HuH-7 (cell line): ENCODE results near the gene SCTR.
A peak's percentile ranks its signal among the peaks of the same experiment; 100 is the strongest.

ENCODE experiments used
- DNase-seq: peaks from one replicate; pipeline ENCODE4 v3.0.0; 2011; ENCODE audit warnings: low spot score

SCTR gene

DNA sequence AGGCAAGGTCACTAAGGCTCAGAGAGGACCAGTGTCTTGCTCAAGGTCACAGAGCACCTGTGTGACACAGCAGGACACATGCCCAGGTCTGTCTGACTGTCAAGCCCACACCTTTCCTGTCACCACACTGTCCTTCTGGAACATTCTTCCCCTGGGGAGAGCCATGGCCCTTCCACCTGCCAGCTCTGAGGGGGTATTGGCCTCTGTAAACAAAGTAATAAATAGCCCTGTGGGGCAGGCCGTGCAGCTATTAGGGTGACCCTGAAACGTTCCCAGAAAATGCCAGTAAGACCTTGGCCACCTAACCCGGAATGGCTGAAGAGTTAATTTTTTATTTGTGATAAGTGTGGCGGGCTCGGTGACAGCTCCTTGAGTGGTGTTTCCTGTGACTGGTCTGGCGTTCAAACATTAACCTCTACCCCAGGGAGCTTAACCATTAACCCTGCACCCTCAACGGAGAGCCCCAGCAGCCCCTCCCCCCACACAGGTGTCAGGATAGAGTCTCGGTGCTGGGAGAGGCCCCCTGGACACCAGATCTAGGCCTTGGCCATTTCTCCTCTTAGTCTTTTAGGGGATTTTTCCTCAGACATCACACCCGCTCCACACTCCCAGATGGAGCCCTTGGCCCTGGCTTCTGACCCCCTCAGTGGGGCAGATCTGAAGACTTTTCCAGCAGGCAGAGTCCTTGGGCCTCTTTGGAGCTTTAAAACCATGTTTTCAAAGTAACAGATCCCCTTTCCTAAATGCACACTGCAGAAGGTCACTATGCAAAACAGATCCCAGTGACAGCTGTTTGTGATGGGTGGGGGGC is 36.6 kb downstream of the SCTR start:
- DNase-seq = peak; percentile 82

DNA sequence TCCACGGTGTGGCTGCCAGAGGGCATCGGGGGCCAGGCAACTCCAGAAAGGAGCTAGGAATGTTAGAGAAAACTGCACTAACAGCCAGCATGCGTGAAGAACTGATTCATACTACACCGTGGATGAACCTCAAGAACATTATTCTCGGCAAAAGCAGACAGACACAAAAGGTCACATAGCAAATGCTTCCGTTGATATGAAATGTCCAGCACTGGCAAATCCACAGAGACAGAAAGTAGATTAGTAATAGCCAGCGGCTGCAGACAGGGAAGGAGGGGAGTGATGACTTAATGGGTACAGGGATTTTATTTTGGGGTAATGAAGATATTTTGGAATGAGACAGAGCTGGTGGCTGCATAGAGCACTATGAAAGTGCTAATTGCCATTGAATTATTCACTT is 37.4 kb downstream of the SCTR start:
- no peak for DNase-seq

- no peak for DNase-seq
Measured at GRCh38 chr2:119486196-119486827, 38.0 kb downstream of the SCTR start.

GRCh38 chr2:119485336-119486110 is 38.8 kb downstream of the SCTR start:
- no peak for DNase-seq

- no peak for DNase-seq
Measured at GRCh38 chr2:119484834-119485233, 39.4 kb downstream of the SCTR start.

- no peak for DNase-seq
Measured at GRCh38 chr2:119483896-119484718, 40.2 kb downstream of the SCTR start.

DNA sequence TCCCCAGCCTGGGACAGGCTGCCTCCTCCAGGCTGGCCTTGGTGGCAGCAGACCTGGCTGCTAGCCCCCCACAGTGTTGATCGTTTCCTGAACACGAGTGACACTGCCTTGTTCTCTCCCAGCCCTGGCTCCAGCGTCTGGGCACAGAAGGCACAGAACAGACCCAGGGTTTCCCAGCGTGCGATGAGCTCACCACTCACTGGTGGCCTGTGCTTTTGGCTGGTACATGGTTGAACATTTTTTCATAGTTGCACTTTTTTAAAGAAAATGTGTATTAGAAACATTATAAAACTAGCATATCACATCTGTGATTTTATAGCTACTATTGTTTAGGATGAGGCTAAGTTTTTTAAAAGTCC is 40.9 kb downstream of the SCTR start:
- DNase-seq = no peak

- no peak for DNase-seq
Measured at GRCh38 chr2:119482481-119483394, 41.5 kb downstream of the SCTR start.

GRCh38 chr2:119481501-119482455 is 42.5 kb downstream of the SCTR start:
- no peak for DNase-seq

- no peak for DNase-seq
Measured at GRCh38 chr2:119480718-119481142, 43.6 kb downstream of the SCTR start.

DNA sequence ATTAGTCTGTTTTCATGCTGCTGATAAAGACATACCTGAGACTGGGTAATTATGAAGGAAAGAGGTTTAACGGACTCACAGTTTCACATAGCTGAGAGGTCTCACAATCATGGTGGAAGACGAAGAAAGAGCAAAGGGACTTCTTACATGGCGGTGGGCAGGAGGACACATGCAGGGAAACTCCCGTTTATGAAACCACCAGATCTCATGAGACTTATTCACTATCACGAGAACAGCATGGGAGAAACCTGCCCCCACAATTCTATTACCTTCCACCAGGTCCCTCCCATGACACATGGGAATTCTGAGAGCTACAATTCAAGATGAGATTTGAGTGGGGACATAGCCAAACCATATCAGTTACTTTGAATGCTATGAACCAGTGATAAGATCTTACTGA is 44.1 kb downstream of the SCTR start:
- no peak for DNase-seq

DNA sequence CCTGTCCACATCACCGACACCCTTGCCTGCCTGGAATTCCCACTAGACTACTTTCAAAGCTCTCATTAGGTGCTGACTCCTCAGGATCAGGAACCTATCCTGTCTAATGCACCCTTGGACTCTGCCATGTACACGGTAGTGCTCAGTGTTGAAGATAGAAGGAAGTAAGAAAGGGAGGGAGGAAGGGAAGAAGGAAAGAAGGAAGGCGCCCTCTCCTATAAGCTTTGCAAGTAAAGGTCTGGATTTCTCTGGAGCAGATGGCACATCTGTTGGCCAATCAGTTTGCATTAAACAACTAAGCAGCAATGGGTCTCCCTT is 45.3 kb downstream of the SCTR start:
- no peak for DNase-seq

- DNase-seq = no peak
Measured at GRCh38 chr2:119478188-119478977, 45.9 kb downstream of the SCTR start.

GRCh38 chr2:119477113-119477505 is 47.2 kb downstream of the SCTR start:
- DNase-seq = no peak

DNA sequence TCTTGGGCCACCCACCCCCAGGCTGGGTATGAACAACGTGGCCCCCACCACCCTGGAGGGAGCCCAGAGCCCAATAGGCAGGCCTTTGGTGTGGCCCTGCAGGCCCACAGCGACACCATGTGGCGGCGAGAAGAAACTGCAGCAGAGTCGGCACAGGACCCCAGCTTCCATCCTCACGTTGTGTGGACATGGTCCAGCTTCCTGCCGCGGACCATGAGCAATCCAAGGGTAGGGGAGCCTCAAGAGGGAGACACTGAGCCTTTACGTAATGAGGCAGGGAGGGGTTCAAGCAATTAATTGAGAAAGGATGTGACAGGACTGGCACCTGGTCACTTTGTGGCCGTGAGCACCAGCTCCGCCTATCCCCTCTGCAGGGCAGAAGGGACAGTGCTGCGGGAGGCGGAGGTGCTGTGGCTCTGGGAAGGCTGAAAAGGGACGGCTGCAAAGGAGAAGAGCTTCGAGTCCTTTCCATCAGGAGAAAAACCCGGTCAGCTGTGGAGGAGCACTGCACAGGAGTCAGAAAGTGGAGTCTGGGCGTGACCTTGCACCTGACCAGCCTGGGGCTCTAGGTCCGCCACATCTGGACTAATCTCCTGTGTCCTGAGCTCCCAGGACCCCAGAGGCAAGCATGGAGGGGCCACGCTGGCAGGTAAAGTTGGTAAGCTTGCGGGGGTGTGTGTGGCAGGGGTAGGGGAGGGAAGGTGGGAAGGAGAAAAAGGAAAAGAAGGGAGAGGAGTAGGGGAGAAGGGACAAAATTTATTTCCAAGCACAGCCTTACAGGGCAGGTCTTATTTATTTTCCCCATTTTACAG is 47.8 kb downstream of the SCTR start:
- DNase-seq = peak; percentile 83

GRCh38 chr2:119475857-119476244 is 48.4 kb downstream of the SCTR start:
- no peak for DNase-seq

GRCh38 chr2:119475225-119475856 is 48.9 kb downstream of the SCTR start:
- DNase-seq = no peak
